HepG2 (cell line): Measurements from ENCODE around the gene EDN3.
A peak's percentile ranks its signal among the peaks of the same experiment; 100 is the strongest.

Source experiments
- ARNT ChIP-seq: fragments of 450-650 bp; IDR thresholded peaks from 2 replicates; pipeline ENCODE4 v1.6.1; 2017
- EP300 ChIP-seq, 3 experiments: sonication (generic) in 1 of 3; formaldehyde crosslinking in 1 of 3; IDR thresholded peaks; 2 replicates each; pipeline versions ENCODE4 v1.5.1 to v1.6.1; 2011 to 2020; ENCODE audit warnings: low read depth in 2 of 3, low read length in 2 of 3, borderline replicate concordance in 1 of 3, improper control_type of control experiment in 1 of 3, mild to moderate bottlenecking in 1 of 3, missing genetic modification reagents in 1 of 3, moderate library complexity in 1 of 3
- MAFF ChIP-seq: IDR thresholded peaks from 2 replicates; pipeline ENCODE4 v1.6.1; 2011; ENCODE audit warnings: low read depth, low read length, improper control_type of control experiment
- MEIS1 ChIP-seq: sonication (generic); formaldehyde crosslinking; IDR thresholded peaks from 2 replicates; pipeline ENCODE4 v1.9.0; 2021; ENCODE audit warnings: mild to moderate bottlenecking, missing genetic modification reagents, moderate library complexity, borderline replicate concordance
- NR2F6 ChIP-seq, 2 experiments: IDR thresholded peaks; 2 replicates each; pipeline ENCODE4 v1.6.1; 2016; ENCODE audit warnings: antibody characterized with exemption in 1 of 2, mild to moderate bottlenecking in 1 of 2
- RXRA ChIP-seq: sonication (generic); formaldehyde crosslinking; IDR thresholded peaks from 2 replicates; pipeline ENCODE4 v1.5.1; 2020; ENCODE audit warnings: missing genetic modification reagents
- TBX2 ChIP-seq: sonication (generic); formaldehyde crosslinking; IDR thresholded peaks from 2 replicates; pipeline ENCODE4 v1.5.0; 2020; ENCODE audit warnings: missing genetic modification reagents, mild to moderate bottlenecking, borderline replicate concordance
- ZBTB7B ChIP-seq: sonication (generic); formaldehyde crosslinking; IDR thresholded peaks from 2 replicates; pipeline ENCODE4 v1.4.0; 2020; ENCODE audit warnings: missing genetic modification reagents
- ZFP82 ChIP-seq: sonication (generic); formaldehyde crosslinking; IDR thresholded peaks from 2 replicates; pipeline ENCODE4 v1.5.1; 2020; ENCODE audit warnings: mild to moderate bottlenecking, missing genetic modification reagents, borderline replicate concordance
- ZNF260 ChIP-seq: sonication (generic); formaldehyde crosslinking; IDR thresholded peaks from 2 replicates; pipeline ENCODE4 v1.4.0; 2020; ENCODE audit warnings: missing genetic modification reagents, low read depth, mild to moderate bottlenecking, borderline replicate concordance
- ZNF382 ChIP-seq: sonication (generic); formaldehyde crosslinking; IDR thresholded peaks from 2 replicates; pipeline ENCODE4 v1.5.0; 2020; ENCODE audit warnings: missing genetic modification reagents, mild to moderate bottlenecking, borderline replicate concordance
- TF ChIP-seq, protein P1 (sequence below): sonication (generic); formaldehyde crosslinking; IDR thresholded peaks from 2 replicates; pipeline ENCODE4 v1.8.1; 2023; ENCODE audit warnings: mild to moderate bottlenecking, inconsistent platforms, moderate library complexity, missing genetic modification reagents, borderline replicate concordance
- TF ChIP-seq, protein P2 (sequence below): sonication (generic); formaldehyde crosslinking; conservative IDR thresholded peaks from 2 replicates; pipeline ENCODE4 v1.4.0; 2020; ENCODE audit warnings: missing genetic modification reagents
- TF ChIP-seq, protein P3 (sequence below): sonication (generic); formaldehyde crosslinking; IDR thresholded peaks from 2 replicates; pipeline ENCODE4 v1.5.0; 2020; ENCODE audit warnings: mild to moderate bottlenecking, missing genetic modification reagents, moderate library complexity

GRCh38 chr20:59265298-59265697 is 35.1 kb upstream of the EDN3 start:
- TF ChIP-seq, protein P1, sequence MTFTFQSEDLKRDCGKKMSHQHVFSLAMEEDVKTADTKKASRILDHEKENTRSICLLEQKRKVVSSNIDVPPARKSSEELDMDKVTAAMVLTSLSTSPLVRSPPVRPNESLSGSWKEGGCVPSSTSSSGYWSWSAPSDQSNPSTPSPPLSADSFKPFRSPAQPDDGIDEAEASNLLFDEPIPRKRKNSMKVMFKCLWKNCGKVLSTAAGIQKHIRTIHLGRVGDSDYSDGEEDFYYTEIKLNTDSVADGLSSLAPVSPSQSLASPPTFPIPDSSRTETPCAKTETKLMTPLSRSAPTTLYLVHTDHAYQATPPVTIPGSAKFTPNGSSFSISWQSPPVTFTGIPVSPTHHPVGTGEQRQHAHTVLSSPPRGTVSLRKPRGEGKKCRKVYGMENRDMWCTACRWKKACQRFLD (CRISPR knock-in tag), result no peak
- TF ChIP-seq RXRA, result no peak
- no peak for TF ChIP-seq ZFP82 (CRISPR knock-in tag)
- TF ChIP-seq ZNF382 (CRISPR knock-in tag), result no peak
- TF ChIP-seq, protein P2, sequence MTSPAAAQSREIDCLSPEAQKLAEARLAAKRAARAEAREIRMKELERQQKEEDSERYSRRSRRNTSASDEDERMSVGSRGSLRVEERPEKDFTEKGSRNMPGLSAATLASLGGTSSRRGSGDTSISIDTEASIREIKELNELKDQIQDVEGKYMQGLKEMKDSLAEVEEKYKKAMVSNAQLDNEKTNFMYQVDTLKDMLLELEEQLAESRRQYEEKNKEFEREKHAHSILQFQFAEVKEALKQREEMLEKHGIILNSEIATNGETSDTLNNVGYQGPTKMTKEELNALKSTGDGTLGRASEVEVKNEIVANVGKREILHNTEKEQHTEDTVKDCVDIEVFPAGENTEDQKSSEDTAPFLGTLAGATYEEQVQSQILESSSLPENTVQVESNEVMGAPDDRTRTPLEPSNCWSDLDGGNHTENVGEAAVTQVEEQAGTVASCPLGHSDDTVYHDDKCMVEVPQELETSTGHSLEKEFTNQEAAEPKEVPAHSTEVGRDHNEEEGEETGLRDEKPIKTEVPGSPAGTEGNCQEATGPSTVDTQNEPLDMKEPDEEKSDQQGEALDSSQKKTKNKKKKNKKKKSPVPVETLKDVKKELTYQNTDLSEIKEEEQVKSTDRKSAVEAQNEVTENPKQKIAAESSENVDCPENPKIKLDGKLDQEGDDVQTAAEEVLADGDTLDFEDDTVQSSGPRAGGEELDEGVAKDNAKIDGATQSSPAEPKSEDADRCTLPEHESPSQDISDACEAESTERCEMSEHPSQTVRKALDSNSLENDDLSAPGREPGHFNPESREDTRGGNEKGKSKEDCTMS (CRISPR knock-in tag), result no peak
- TF ChIP-seq, protein P3, sequence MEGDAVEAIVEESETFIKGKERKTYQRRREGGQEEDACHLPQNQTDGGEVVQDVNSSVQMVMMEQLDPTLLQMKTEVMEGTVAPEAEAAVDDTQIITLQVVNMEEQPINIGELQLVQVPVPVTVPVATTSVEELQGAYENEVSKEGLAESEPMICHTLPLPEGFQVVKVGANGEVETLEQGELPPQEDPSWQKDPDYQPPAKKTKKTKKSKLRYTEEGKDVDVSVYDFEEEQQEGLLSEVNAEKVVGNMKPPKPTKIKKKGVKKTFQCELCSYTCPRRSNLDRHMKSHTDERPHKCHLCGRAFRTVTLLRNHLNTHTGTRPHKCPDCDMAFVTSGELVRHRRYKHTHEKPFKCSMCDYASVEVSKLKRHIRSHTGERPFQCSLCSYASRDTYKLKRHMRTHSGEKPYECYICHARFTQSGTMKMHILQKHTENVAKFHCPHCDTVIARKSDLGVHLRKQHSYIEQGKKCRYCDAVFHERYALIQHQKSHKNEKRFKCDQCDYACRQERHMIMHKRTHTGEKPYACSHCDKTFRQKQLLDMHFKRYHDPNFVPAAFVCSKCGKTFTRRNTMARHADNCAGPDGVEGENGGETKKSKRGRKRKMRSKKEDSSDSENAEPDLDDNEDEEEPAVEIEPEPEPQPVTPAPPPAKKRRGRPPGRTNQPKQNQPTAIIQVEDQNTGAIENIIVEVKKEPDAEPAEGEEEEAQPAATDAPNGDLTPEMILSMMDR (CRISPR knock-in tag), result no peak
- no peak for TF ChIP-seq NR2F6 (IDR thresholded peaks at IDR 0.05)
- no peak for TF ChIP-seq NR2F6 (CRISPR knock-in tag; IDR thresholded peaks at IDR 0.05)
- no peak for TF ChIP-seq TBX2 (CRISPR knock-in tag)
- no peak for TF ChIP-seq ZBTB7B (CRISPR knock-in tag)
- no peak for TF ChIP-seq MAFF
- no peak for TF ChIP-seq EP300 (IDR thresholded peaks at IDR 0.05; ENCODE audit: low read depth in 2 of 2, low read length in 2 of 2)
- TF ChIP-seq EP300 (CRISPR knock-in tag; IDR thresholded peaks at IDR 0.05; ENCODE audit: borderline replicate concordance), result no peak
- TF ChIP-seq MEIS1, result no peak
- 0 out of 2 replicates have a peak, but pooled peaks have one; percentile 59 for TF ChIP-seq ARNT
- TF ChIP-seq ZNF260 (CRISPR knock-in tag), result no peak
